ENCODE data around the gene NDUFB7.
"Not testable (repeated sequence)": the region's sequence is repeated elsewhere in the genome, so short reads cannot be mapped to it uniquely, and the experiment has no call there.

The NDUFB7 gene

GRCh38 chr19:14571695-14572490 is at the start of gene NDUFB7:
Gene NDUFB7, minus strand, starts transcription at chr19:14572066. Its CDS starts 66 bp downstream, at chr19:14572000.
- DNase-seq (peak; percentile 90 to 95), ATAC-seq (peak; percentile 98)
- Mint-ChIP-seq H3K4me1 (peaks cover 58% of the 10 kb centered on the region), H3K4me3 (peak within 1 kb of the TSS; percentile 98 to 99), H3K9me3 (no peaks in the 10 kb centered on the region), H3K27ac (peak within 1 kb of the TSS; percentile 82 to 94), H3K27me3 (no peaks in the 10 kb centered on the region)

GRCh38 chr19:14619404-14619803 is 47.5 kb upstream of the NDUFB7 start:
- no peak for DNase-seq
- peak overlapping the region in 1 of 2 donors; percentile 20 for H3K27ac Mint-ChIP-seq
- no peak for ATAC-seq
- H3K9me3 Mint-ChIP-seq, result peaks cover 15 to 20% of the 10 kb centered on the region in 2 donors
- H3K4me1 Mint-ChIP-seq, result no peaks in the 10 kb centered on the region
- H3K27me3 Mint-ChIP-seq, result peaks cover 8% of the 10 kb centered on the region
- no peak overlapping the region for H3K4me3 Mint-ChIP-seq

DNA sequence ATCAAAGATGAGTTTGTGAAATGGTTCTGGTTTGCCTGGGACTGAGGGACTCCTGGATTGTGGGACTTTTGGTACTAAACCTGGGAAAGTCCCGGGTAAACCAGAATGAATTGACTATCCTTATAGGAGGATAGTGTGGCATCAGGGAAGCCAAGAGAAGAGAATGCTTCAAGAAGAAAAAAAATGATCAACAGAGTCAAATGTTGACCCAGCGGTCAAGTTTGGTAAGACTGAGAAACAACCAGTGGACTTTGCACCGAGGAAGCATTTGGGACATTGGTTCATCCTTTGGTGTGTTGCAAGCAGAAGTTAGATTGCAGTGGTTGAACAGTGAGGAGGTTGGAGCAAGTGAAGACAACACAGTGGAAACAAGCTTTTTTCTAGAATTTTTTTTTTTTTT is 44.5 kb upstream of the NDUFB7 start:
- ATAC-seq (no peak), DNase-seq (no peak)
- Mint-ChIP-seq H3K27me3 (peaks cover 8% of the 10 kb centered on the region), H3K4me1 (peaks cover 5% of the 10 kb centered on the region), H3K9me3 (peaks cover 15 to 20% of the 10 kb centered on the region in 2 donors), H3K4me3 (no peak overlapping the region), H3K27ac (no peak overlapping the region)

- Mint-ChIP-seq H3K9me3 (peaks cover 15 to 20% of the 10 kb centered on the region in 2 donors), H3K4me1 (peaks cover 5% of the 10 kb centered on the region), H3K27me3 (peaks cover 8% of the 10 kb centered on the region), H3K4me3 (no peak overlapping the region), H3K27ac (peak overlapping the region in 1 of 2 donors; percentile 29)
- no peak for DNase-seq
- no peak for ATAC-seq
Observed at GRCh38 chr19:14615623-14616022, 43.8 kb upstream of the NDUFB7 start.

DNA sequence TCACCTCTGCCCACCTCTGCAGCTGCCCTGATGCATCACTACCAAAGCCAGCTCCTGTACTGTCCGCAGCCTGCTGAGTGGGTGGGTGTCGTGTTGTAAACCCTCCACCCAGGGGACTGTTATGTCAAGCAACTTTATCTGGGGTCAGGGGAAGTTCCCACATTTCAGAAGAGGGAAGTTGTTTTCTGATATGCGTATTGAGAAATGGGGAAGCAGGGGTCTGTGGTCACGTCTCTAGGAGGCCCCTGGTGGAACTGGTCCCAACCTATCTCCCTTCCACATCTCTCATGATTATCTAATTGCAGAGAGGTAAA is 42.2 kb upstream of the NDUFB7 start:
- DNase-seq (no peak), ATAC-seq (peak; percentile 39)
- H3K27me3 Mint-ChIP-seq, result peaks cover 8% of the 10 kb centered on the region
- H3K4me3 Mint-ChIP-seq, result no peak overlapping the region
- H3K27ac Mint-ChIP-seq, result no peak overlapping the region
- peaks cover 5% of the 10 kb centered on the region for H3K4me1 Mint-ChIP-seq
- H3K9me3 Mint-ChIP-seq, result peaks cover 4 to 9% of the 10 kb centered on the region in 2 donors

DNA sequence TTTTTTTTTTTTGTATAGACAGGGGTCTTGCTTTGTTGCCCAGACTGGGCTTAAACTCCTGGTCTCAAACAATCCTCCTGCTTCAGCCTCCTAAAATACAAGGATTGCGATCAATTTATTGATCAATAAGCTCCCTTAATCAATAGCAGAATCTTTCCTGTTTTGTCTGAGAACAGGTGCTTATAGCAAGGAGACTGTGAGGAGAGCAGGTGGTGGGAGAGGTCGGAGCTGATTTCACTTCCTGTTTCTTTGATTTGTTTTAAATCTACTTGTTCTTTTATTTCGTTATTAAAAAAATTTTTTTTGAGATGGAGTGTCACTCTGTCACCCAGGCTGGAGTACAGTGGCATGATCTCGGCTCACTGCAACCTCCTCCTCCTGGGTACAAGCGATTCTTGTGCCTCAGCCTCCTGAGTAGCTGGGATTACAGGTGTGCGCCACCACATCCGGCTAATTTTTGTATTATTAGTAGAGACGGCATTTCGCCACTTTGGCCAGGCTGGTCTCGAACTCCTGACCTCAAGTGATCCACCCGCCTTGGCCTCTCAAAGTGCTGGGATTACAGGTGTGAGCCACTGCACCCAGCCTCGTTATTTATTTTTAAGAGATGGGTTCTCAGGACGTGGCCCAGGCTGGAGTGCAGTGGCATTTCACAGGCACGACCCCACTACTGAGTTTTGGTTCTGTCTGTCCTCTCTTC is 41.7 kb upstream of the NDUFB7 start:
- H3K4me1 Mint-ChIP-seq, ATAC-seq, H3K4me3 Mint-ChIP-seq, H3K9me3 Mint-ChIP-seq, DNase-seq, H3K27me3 Mint-ChIP-seq, H3K27ac Mint-ChIP-seq: not testable (repeated sequence)

GRCh38 chr19:14612657-14613056 is 40.8 kb upstream of the NDUFB7 start:
- Mint-ChIP-seq H3K4me1 (peaks cover 5% of the 10 kb centered on the region), H3K27me3 (peaks cover 8% of the 10 kb centered on the region), H3K9me3 (peaks cover 0 to 6% of the 10 kb centered on the region in 2 donors), H3K27ac (no peak overlapping the region), H3K4me3 (no peak overlapping the region)
- no peak for DNase-seq
- no peak for ATAC-seq

GRCh38 chr19:14612242-14612641 is 40.4 kb upstream of the NDUFB7 start:
- H3K9me3 Mint-ChIP-seq, H3K4me3 Mint-ChIP-seq, H3K4me1 Mint-ChIP-seq, H3K27me3 Mint-ChIP-seq, ATAC-seq, H3K27ac Mint-ChIP-seq, DNase-seq: not testable (repeated sequence)

DNA sequence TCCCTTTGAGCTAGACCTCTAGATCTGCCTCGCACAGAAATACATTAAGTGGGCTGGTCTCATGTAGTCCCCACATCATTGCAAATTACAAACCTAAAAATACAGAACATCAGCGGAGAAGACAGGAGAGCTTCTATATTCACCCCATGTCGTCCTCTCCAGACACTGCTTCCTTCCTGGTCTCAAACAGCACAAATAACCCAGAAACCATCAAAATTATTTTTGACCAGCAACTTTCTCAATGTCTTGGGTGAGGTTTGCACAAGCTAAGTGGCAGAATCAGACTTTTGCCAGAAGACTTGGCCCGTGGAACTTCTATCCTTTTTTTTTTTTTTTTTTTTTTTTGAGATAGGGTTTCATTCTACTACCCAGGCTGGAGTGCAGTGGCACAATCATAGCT is 39.2 kb upstream of the NDUFB7 start:
- Mint-ChIP-seq H3K27ac (peak overlapping the region in 1 of 2 donors; percentile 34), H3K27me3 (peaks cover under 1% of the 10 kb centered on the region), H3K4me1 (peaks cover 5% of the 10 kb centered on the region), H3K4me3 (no peak overlapping the region), H3K9me3 (peaks cover 0 to under 1% of the 10 kb centered on the region in 2 donors)
- DNase-seq (no peak), ATAC-seq (no peak)

GRCh38 chr19:14606627-14607026 is 34.8 kb upstream of the NDUFB7 start:
- Mint-ChIP-seq H3K9me3 (peaks cover 0 to 14% of the 10 kb centered on the region in 2 donors), H3K4me3 (no peak overlapping the region), H3K4me1 (peaks cover 9% of the 10 kb centered on the region), H3K27ac (no peak overlapping the region), H3K27me3 (no peaks in the 10 kb centered on the region)
- ATAC-seq, result no peak
- no peak for DNase-seq

- peak; percentile 90 for ATAC-seq
- Mint-ChIP-seq H3K27me3 (no peaks in the 10 kb centered on the region), H3K4me3 (peak overlapping the region; percentile 19 to 68), H3K4me1 (peaks cover 9% of the 10 kb centered on the region), H3K27ac (peak overlapping the region in 1 of 2 donors; percentile 80), H3K9me3 (peaks cover 0 to 14% of the 10 kb centered on the region in 2 donors)
- DNase-seq, result peak in 1 of 2 donors; percentile 41
Observed at GRCh38 chr19:14603990-14604387, 32.1 kb upstream of the NDUFB7 start.

DNA sequence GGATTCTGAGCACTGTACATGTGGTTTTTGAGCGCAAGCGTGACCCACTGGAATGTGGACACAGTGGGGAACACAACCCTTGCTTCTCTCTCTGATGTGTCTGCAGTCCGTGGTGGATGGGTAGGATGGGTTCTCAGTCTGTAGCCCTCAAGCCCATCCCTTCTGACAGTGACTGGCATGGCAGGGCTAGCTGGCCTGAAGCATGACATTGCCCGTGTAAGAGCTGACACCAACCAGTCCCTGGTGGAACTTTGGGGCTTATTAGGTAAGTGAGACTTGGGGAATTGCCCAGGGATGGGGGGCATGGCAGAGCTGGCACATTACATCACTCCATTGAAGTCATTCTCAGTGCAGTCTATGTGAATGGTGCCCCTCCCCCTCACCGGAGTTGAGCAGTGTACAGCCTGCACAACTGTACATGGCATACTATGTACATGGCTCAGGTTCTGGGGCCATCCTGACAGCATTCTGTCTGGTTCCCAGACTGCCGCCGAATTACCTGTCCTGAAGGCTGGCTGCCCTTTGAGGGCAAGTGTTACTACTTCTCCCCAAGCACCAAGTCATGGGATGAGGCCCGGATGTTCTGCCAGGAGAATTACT is 27.8 kb upstream of the NDUFB7 start:
- H3K27me3 Mint-ChIP-seq, result peaks cover under 1% of the 10 kb centered on the region
- peaks cover 9 to 26% of the 10 kb centered on the region in 2 donors for H3K9me3 Mint-ChIP-seq
- peaks cover 9% of the 10 kb centered on the region for H3K4me1 Mint-ChIP-seq
- no peak for ATAC-seq
- no peak overlapping the region for H3K4me3 Mint-ChIP-seq
- no peak for DNase-seq
- H3K27ac Mint-ChIP-seq, result no peak overlapping the region

DNA sequence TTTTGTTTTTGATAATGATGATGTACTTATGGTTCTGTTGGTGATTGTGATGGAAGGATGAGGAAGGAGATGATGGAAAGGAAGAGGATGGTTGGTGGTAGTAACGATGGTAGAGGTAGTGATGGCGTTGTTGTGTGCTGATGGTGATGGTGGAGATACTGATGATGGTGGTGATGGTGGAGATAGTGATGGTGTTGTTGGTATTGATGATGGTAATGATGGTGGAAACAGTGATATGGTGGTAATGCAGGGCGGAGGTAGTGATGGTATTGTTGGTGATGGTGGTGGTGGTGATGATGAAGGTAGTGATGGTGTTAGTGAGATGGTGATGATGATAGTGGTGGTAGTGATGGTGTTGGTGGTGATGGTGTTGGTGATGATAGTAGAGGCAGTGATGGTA is 23.7 kb upstream of the NDUFB7 start:
- H3K27me3 Mint-ChIP-seq, result peaks cover 14% of the 10 kb centered on the region
- no peak overlapping the region for H3K27ac Mint-ChIP-seq
- no peak overlapping the region for H3K4me3 Mint-ChIP-seq
- DNase-seq (no peak), ATAC-seq (no peak)
- H3K9me3 Mint-ChIP-seq, result peaks cover 9 to 11% of the 10 kb centered on the region in 2 donors
- H3K4me1 Mint-ChIP-seq, result no peaks in the 10 kb centered on the region

DNA sequence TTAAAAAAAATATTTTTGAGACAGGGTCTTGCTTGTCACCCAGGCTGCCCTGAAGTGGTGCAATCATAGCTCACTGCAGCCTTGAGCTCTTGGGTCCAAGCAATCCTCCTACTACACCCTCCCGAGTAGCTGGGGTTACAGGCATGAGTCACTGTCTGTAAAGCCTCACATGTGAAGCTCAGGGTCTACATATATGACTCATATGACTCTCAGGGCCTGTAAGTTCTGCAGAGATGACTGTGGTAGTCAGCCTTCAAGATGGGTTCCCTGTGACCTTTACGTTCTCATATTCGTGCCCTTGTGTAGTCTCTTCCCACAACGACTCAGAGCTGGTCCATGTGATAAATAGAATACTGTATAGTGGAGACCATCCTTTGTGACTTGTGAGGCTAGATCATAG is 17.6 kb upstream of the NDUFB7 start:
- DNase-seq, result peak; percentile 39 to 66
- ATAC-seq, result peak; percentile 77
- H3K9me3 Mint-ChIP-seq, H3K27ac Mint-ChIP-seq, H3K4me3 Mint-ChIP-seq, H3K4me1 Mint-ChIP-seq: not testable (repeated sequence)
- H3K27me3 Mint-ChIP-seq, result peaks cover 23% of the 10 kb centered on the region

DNA sequence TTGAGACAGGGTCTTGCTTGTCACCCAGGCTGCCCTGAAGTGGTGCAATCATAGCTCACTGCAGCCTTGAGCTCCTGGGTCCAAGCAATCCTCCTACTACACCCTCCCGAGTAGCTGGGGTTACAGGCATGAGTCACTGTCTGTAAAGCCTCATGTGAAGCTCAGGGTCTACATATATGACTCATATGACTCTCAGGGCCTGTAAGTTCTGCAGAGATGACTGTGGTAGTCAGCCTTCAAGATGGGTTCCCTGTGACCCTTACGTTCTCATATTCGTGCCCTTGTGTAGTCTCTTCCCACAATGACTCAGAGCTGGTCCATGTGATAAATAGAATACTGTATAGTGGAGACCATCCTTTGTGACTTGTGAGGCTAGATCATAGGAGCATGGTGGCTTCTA is 13.3 kb upstream of the NDUFB7 start:
- Mint-ChIP-seq H3K27ac (peak overlapping the region in 1 of 2 donors; percentile 82), H3K27me3 (peaks cover 21% of the 10 kb centered on the region), H3K4me3 (peak overlapping the region in 1 of 2 donors; percentile 4)
- ATAC-seq (peak; percentile 97), DNase-seq (peak; percentile 59 to 82)
- H3K4me1 Mint-ChIP-seq, H3K9me3 Mint-ChIP-seq: not testable (repeated sequence)

DNA sequence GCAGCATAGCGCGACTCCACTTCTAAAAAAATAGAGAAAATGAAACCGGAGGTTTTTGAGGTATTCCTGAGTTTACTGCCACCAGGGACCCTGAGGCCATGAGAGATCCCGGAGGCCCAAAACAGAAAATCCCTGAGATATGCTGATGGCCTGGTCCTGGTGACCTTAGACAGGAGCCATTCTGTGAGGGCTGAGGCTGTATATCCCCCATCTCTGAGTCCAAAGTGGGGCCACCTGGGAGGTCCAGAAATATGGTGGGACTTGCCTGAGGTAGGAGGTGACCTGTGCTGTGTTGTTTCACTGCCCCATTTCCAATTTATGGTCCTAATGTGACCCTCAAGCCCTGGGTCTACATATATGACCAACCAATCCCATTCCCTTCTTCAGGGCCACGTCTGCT is 12.5 kb upstream of the NDUFB7 start:
- not testable (repeated sequence) for H3K27ac Mint-ChIP-seq, DNase-seq, H3K4me3 Mint-ChIP-seq, H3K4me1 Mint-ChIP-seq, H3K9me3 Mint-ChIP-seq, ATAC-seq
- H3K27me3 Mint-ChIP-seq, result peaks cover 21% of the 10 kb centered on the region
